Activated CD8-positive, alpha-beta T cell treated with anti-CD3 and anti-CD28 coated beads for 36 hours (primary cell): Measurements from ENCODE around the gene NCKAP5L. TPM values are rescaled to one million over a fixed set of nuclear protein-coding genes. Genes with fewer than 3 reads are reported as not detected.
A peak's percentile ranks its signal among the peaks of the same experiment; 100 is the strongest.

Experiments used
- ATAC-seq: fragments of 200-7000 bp; cut with Tn5 transposase; one replicate; pipeline ENCODE4 v1.10.0; 2021; ENCODE audit warnings: mild to moderate bottlenecking, moderate library complexity
- CTCF ChIA-PET: fragments of 350-600 bp; sonication (Branson Sonifier 250); formaldehyde crosslinking; loops from one replicate; lab custom pipeline; 2021; ENCODE audit warnings: antibody characterized with exemption; lab: Charles Lee
- POLR2A ChIA-PET: fragments of 350-600 bp; sonication (Branson Sonifier 250); formaldehyde crosslinking; loops from one replicate; lab custom pipeline; 2021; ENCODE audit warnings: antibody characterized with exemption; lab: Charles Lee
- DNase-seq: peaks from one replicate; pipeline ENCODE4 v3.0.0-alpha.2; 2020
- H3K27ac Mint-ChIP-seq: one replicate; pipeline ENCODE4 v1.8.0; 2021; ENCODE audit warnings: mild to moderate bottlenecking, mixed read lengths
- H3K27me3 Mint-ChIP-seq: one replicate; pipeline ENCODE4 v1.8.0; 2021; ENCODE audit warnings: mixed read lengths
- H3K36me3 Mint-ChIP-seq: one replicate; pipeline ENCODE4 v1.8.0; 2021; ENCODE audit warnings: low read depth, mixed read lengths
- H3K4me1 Mint-ChIP-seq: one replicate; pipeline ENCODE4 v1.8.0; 2021; ENCODE audit warnings: low read depth, mixed read lengths
- H3K4me3 Mint-ChIP-seq: one replicate; pipeline ENCODE4 v1.8.0; 2021; ENCODE audit warnings: mild to moderate bottlenecking, moderate library complexity, mixed read lengths
- H3K9me3 Mint-ChIP-seq: one replicate; pipeline ENCODE4 v1.8.0; 2021; ENCODE audit warnings: mixed read lengths
- CTCF ChIP-seq: fragments of 200-600 bp; IDR thresholded peaks from one replicate; pipeline ENCODE4 v1.8.0; 2022; ENCODE audit warnings: antibody characterized with exemption, mild to moderate bottlenecking
- intact Hi-C: fragments of 100-400 bp; cut with micrococcal nuclease; formaldehyde crosslinking; loops from one replicate; pipeline ENCODE4 v1.10.0; 2022
- total RNA-seq, 2 experiments: library from RNA; stranded (reverse); gene quantifications; one replicate each; pipeline ENCODE4 v1.2.3, GENCODE V29; 2021

Gene NCKAP5L
- total RNA-seq, 2 experiments from 2014 or later, result 5.5 to 5.7 TPM

- DNase-seq, result peak; percentile 67
- intact Hi-C loops, result loop anchor here (2.0 kb wide), 2 partner anchors 14 to 22 kb away; partner anchors contain the start of gene TMBIM6
- H3K4me3 Mint-ChIP-seq, result peak overlapping the region; percentile 16
- ATAC-seq, result peak; percentile 51
- H3K27me3 Mint-ChIP-seq, result no peaks in the 10 kb centered on the region
- ChIA-PET POLR2A (interaction anchor here (1.2 to 8.0 kb wide), 7 partner anchors 8 to 66 kb away, joined by 3 to 74 read pairs (median 9); partner anchors contain the start of genes NCKAP5L and TMBIM6), CTCF (interaction anchor here (0.6 to 9.6 kb wide), 31 partner anchors 9 to 231 kb away, joined by 3 to 104 read pairs (median 4); partner anchors contain the start of genes BCDIN3D, FMNL3, NCKAP5L and TMBIM6)
- peaks cover 68% of the 10 kb centered on the region for H3K36me3 Mint-ChIP-seq
- TF ChIP-seq CTCF, result no peak
- H3K27ac Mint-ChIP-seq, result peak overlapping the region; percentile 86
- H3K9me3 Mint-ChIP-seq, result no peaks in the 10 kb centered on the region
- peaks cover 66% of the 10 kb centered on the region for H3K4me1 Mint-ChIP-seq
Observed at GRCh38 chr12:49762468-49762847, 65.8 kb downstream of the NCKAP5L start.

GRCh38 chr12:49761677-49762467 lies 66.3 kb downstream of the NCKAP5L start:
- Mint-ChIP-seq H3K4me1 (peaks cover 63% of the 10 kb centered on the region), H3K9me3 (no peaks in the 10 kb centered on the region), H3K27ac (peak overlapping the region; percentile 86), H3K27me3 (no peaks in the 10 kb centered on the region), H3K36me3 (peaks cover 74% of the 10 kb centered on the region), H3K4me3 (no peak overlapping the region)
- CTCF ChIA-PET, result interaction anchor here (0.6 to 9.6 kb wide), 31 partner anchors 8 to 232 kb away, joined by 3 to 104 read pairs (median 5); partner anchors contain the start of genes BCDIN3D, FMNL3, NCKAP5L and TMBIM6
- no peak for TF ChIP-seq CTCF
- intact Hi-C loops, result loop anchor here (2.0 kb wide), 2 partner anchors 13 to 21 kb away; partner anchors contain the start of gene TMBIM6
- ATAC-seq (peak; percentile 31), DNase-seq (no peak)
- POLR2A ChIA-PET, result interaction anchor here (0.7 to 8.0 kb wide), 8 partner anchors 8 to 66 kb away, joined by 3 to 74 read pairs (median 6); partner anchors contain the start of genes NCKAP5L and TMBIM6

GRCh38 chr12:49750996-49751393 lies 77.2 kb downstream of the NCKAP5L start:
- POLR2A ChIA-PET, result interaction anchor here (2.2 to 5.4 kb wide), 3 partner anchors 9 to 10 kb away, joined by 15 to 74 read pairs (median 32); partner anchors contain the start of gene TMBIM6

More at GRCh38 chr12:49750996-49751393, 77.2 kb downstream of the NCKAP5L start:
- TF ChIP-seq CTCF, result no peak
- H3K36me3 Mint-ChIP-seq, result peaks cover 74% of the 10 kb centered on the region
- H3K4me1 Mint-ChIP-seq, result peaks cover 84% of the 10 kb centered on the region
- peak overlapping the region; percentile 77 for H3K4me3 Mint-ChIP-seq
- no peaks in the 10 kb centered on the region for H3K9me3 Mint-ChIP-seq
- ATAC-seq (no peak), DNase-seq (no peak)
- no peaks in the 10 kb centered on the region for H3K27me3 Mint-ChIP-seq
- peak overlapping the region; percentile 96 for H3K27ac Mint-ChIP-seq
- CTCF ChIA-PET, result interaction anchor here (4.4 to 8.5 kb wide), 2 partner anchors 10 kb away, joined by 21 to 104 read pairs; partner anchors contain the start of gene TMBIM6
- intact Hi-C loops, result loop anchor here (1.0 kb wide), 1 partner anchor 10 kb away; the partner anchor contains the start of gene TMBIM6
